ENCODE results near the gene KAZALD1.

DNA sequence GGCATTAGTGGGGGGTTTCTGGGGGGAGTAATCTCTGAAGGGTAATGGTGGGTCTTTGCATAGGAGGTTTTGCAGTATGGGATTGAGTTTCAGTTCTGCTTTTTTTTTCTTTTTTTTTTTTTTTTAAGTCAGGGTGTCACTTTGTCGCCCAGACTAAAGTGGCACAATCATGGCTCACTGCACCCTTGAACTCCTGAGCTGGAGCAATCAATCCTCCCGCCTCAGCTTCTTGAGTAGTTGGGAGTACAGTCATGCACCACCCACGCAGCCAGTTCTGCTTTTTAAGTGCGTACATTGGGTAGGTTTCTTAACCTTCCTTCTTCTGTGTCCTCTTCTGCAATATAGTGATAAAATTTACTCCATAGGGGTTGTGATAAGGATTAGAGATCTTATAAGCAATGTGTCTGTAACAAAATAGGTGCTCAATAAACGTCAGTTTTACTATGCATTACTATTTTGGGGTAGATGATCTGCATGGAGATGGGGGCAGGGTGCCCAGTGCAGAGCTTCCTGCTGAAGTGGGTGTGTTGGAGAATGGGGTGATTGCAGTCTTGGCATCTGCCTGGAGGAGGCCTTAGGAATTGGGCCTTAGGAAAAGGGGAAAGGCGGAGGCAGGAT lies 9.6 kb downstream of the KAZALD1 start:
- TF ChIP-seq, protein P1, sequence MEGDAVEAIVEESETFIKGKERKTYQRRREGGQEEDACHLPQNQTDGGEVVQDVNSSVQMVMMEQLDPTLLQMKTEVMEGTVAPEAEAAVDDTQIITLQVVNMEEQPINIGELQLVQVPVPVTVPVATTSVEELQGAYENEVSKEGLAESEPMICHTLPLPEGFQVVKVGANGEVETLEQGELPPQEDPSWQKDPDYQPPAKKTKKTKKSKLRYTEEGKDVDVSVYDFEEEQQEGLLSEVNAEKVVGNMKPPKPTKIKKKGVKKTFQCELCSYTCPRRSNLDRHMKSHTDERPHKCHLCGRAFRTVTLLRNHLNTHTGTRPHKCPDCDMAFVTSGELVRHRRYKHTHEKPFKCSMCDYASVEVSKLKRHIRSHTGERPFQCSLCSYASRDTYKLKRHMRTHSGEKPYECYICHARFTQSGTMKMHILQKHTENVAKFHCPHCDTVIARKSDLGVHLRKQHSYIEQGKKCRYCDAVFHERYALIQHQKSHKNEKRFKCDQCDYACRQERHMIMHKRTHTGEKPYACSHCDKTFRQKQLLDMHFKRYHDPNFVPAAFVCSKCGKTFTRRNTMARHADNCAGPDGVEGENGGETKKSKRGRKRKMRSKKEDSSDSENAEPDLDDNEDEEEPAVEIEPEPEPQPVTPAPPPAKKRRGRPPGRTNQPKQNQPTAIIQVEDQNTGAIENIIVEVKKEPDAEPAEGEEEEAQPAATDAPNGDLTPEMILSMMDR (IDR thresholded peaks at IDR 0.05; ENCODE audit: poor library complexity, severe bottlenecking), result no peak
- no peak for TF ChIP-seq MXI1 (conservative IDR thresholded peaks at IDR 0.05; ENCODE audit: poor library complexity, severe bottlenecking)
- no peak for TF ChIP-seq EP300 (conservative IDR thresholded peaks at IDR 0.05; ENCODE audit: poor library complexity, severe bottlenecking)
- no peak for TF ChIP-seq POLR2AphosphoS5 (IDR thresholded peaks at IDR 0.05)
- no peak for TF ChIP-seq TAF1 (IDR thresholded peaks at IDR 0.05; ENCODE audit: low read depth)
- no peak for TF ChIP-seq EZH2 (IDR thresholded peaks at IDR 0.05; ENCODE audit: borderline replicate concordance, insufficient read depth, low read length, poor library complexity, severe bottlenecking)
- TF ChIP-seq RAD21 (conservative IDR thresholded peaks at IDR 0.05), result no peak
- TF ChIP-seq, protein P2, sequence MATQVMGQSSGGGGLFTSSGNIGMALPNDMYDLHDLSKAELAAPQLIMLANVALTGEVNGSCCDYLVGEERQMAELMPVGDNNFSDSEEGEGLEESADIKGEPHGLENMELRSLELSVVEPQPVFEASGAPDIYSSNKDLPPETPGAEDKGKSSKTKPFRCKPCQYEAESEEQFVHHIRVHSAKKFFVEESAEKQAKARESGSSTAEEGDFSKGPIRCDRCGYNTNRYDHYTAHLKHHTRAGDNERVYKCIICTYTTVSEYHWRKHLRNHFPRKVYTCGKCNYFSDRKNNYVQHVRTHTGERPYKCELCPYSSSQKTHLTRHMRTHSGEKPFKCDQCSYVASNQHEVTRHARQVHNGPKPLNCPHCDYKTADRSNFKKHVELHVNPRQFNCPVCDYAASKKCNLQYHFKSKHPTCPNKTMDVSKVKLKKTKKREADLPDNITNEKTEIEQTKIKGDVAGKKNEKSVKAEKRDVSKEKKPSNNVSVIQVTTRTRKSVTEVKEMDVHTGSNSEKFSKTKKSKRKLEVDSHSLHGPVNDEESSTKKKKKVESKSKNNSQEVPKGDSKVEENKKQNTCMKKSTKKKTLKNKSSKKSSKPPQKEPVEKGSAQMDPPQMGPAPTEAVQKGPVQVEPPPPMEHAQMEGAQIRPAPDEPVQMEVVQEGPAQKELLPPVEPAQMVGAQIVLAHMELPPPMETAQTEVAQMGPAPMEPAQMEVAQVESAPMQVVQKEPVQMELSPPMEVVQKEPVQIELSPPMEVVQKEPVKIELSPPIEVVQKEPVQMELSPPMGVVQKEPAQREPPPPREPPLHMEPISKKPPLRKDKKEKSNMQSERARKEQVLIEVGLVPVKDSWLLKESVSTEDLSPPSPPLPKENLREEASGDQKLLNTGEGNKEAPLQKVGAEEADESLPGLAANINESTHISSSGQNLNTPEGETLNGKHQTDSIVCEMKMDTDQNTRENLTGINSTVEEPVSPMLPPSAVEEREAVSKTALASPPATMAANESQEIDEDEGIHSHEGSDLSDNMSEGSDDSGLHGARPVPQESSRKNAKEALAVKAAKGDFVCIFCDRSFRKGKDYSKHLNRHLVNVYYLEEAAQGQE (IDR thresholded peaks at IDR 0.05; ENCODE audit: borderline replicate concordance), result no peak
